HTR-8/SVneo (cell line): ENCODE data around the gene MARCHF5.

Experiments
- DNase-seq: peaks from one replicate; pipeline ENCODE4 v3.0.0; 2011; ENCODE audit warnings: low spot score, mixed read lengths; ENCODE audit not compliant: insufficient read length
- FAIRE-seq: peaks from 2 replicates; lab custom pipeline; 2011; peaks lifted over from hg19 to GRCh38; lab: Jason Lieb, UNC

MARCHF5 gene, protein sequence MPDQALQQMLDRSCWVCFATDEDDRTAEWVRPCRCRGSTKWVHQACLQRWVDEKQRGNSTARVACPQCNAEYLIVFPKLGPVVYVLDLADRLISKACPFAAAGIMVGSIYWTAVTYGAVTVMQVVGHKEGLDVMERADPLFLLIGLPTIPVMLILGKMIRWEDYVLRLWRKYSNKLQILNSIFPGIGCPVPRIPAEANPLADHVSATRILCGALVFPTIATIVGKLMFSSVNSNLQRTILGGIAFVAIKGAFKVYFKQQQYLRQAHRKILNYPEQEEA

GRCh38 chr10:92290837-92291615 lies at the start of gene MARCHF5, which contains the start of gene CPEB3:
MARCHF5 (plus strand) TSS chr10:92291167; CDS start chr10:92291495, 328 bp downstream.
CPEB3 (minus strand) TSS chr10:92291078; CDS start chr10:92240350, 50,728 bp downstream.
- peak; percentile 94 for DNase-seq
- FAIRE-seq: peak; percentile 98

- DNase-seq (no peak), FAIRE-seq (no peak)
These were observed 49.5 kb upstream of the MARCHF5 start for GRCh38 chr10:92241501-92241900.

DNA sequence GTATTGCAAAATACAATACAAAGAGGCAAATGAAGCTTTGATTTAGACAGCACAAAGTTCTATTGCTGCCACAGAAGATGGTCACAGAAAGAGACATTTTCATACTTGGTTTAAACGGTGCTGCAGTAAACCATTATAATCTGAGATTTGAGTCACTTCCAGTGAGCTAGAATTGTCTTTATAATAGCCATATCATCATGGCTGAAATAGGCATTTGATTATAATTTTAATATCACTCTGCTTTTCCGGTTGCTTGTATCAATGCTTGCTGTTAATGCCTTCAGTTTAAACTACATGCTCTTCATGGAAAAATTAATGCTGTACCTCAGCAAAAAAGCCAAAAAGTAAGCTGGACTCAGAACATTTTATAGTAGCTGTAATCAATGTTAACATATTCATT lies 48.6 kb upstream of the MARCHF5 start:
- DNase-seq: no peak
- no peak for FAIRE-seq

- DNase-seq: peak; percentile 64
- no peak for FAIRE-seq
These were observed 47.9 kb upstream of the MARCHF5 start for GRCh38 chr10:92242910-92243671.

- no peak for FAIRE-seq
- DNase-seq: no peak
These were observed 46.2 kb upstream of the MARCHF5 start for GRCh38 chr10:92244796-92245195.

DNA sequence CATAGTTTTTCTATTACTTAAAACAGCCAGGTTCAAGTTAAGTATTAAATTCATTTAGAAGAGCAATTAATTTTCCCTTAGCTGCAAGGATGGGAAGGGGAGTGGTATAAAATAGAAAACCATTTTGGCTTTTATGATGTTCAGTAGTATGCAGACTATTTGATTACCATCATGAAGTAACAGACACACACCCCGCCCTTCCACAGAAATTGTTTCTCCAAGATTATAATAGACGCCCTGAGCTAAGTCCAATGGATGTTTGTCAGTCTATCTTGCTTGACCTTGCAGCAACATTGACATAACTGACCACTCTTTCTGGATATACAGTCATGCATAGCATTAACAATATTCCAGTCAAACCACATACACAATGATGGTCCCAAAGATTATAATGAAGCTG lies 42.4 kb upstream of the MARCHF5 start:
- FAIRE-seq (no peak), DNase-seq (no peak)

DNA sequence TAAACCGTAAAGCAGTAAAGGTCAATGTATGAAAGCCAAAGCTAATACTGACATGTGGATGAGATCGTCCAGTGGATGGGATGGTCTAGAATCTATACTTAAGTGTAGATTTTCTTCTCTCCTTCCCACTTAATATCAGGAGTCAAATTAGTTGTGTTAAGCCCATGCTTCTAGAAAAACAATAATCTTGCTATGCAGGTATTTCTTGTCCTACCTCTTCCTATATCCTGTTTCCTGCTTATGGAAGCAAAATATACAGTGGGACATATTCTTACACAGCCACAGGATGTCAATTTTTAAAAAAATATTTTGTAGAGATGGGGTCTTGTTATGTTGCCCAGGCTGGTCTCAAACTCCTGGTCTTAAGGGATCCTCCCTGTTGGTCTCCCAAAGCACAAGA lies 27.6 kb upstream of the MARCHF5 start:
- FAIRE-seq (no peak), DNase-seq (no peak)

DNA sequence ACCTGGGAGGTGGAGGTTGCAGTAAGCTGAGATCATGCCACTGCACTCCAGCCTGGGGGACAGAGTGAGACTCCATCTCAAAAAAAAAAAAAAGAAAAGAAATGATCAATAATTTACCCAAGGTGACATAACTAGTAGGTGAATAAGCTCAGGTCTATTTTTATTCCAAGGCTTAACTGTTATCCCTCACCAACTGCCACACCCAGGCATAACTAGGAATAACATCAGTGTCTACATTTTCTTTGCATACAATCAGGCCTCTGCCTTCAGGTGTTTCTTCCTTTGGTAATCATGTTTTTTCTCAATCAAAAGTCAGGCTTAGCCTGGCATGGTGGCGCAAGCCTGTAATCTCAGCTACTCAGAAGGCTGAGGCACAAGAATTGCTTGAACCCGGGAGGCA lies 26.7 kb upstream of the MARCHF5 start:
- FAIRE-seq: no peak
- DNase-seq: no peak

- FAIRE-seq: no peak
- no peak for DNase-seq
These were observed 25.2 kb upstream of the MARCHF5 start for GRCh38 chr10:92265687-92266258.

DNA sequence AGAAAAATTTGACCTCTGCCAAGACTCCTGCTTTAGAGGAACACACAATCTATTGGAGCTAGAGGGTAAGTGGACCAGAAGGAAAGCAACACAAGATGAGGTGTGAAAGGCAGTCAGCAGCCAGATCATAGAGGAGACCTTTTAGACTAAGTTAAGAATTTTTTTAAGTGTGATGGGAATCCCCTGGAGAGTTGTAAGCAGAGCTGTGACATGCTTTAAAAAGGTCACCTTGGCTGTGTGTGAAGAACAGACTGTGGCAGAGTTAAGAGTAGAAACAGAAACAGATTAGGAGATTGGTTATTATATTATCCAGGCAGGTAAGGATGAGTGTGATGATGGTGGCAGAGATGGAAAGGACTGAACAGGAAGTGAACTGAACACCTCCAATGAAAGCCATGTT lies 23.6 kb upstream of the MARCHF5 start:
- DNase-seq: no peak
- FAIRE-seq: no peak

DNA sequence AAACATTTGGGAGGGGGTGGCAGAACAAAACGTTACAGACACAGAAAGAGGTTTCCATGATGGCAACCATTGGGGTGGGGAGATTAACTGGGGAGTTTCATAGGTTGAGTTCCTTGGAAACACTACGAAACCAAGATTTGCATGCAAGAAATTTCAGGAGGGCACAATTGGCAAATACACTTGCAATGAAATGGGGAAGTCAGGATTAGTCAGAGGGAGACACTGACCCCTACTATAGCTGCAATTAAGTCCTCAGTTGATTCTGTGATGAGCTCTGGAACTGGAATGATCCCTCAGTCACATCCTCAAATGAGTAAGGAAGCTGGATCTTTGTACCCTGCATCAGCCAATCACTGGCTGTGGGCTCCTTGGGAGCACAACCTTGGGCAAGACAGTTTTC lies 22.2 kb upstream of the MARCHF5 start:
- FAIRE-seq (no peak), DNase-seq (no peak)

- FAIRE-seq: peak; percentile 26
- no peak for DNase-seq
These were observed 16.9 kb upstream of the MARCHF5 start for GRCh38 chr10:92274071-92274470.

DNA sequence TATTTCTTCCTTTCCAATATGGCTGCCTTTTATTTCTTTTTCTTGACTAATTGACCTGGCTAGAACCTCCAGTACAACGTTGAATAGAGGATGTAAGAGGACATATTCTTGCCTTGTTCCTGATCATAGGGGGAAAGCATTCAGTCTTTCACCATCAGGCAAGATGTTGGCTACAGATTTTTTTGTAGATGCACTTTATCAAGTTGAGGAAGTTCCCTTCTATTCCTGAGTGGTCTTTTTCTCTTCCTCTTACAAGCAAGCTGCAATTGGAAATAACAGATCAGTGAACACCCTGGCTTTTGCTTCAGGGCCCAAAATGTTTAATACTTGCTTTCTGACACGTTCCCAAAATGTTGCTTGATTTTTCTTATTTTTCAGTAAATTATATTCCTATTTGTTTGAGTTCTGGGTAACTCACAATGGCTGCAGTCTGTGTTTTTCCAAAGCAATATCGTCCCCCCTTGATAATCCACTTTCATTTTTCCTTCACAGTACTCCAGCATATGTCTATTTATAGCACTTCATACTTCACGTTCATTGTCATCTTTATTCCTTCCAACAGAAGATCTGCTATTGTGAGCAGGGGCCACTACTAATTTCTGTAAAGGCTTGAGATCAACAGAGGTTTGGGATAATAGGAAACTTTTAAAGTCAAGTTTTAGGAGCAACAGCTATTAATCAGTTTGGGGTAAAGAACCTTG lies 11.8 kb upstream of the MARCHF5 start:
- DNase-seq (no peak), FAIRE-seq (no peak)

DNA sequence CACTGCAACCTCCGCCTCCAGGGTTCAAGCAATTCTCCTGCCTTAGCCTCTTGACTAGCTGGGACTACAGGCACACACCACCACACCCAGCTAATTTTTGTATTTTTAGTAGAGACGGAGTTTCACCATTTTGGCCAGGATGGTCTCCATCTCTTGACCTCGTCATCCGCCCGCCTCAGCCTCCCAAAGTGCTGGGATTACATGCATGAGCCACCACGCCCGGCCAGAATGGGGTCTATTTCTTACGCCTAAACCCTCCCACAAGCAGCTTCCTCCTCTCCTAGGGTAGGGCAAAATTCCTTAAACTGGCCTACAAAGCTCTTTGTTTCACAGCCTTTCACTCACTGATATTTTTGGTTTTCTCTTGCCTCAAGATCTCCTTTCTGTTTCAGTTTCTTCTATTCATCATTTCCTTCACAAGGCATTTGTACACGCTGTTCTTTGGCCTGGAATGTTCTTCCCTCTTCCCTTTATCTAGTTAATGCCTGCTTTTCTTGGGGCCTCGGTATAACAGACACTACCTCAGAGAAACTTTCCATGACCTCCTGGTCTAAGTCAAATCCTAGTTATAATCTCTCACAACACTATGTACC lies 6.8 kb upstream of the MARCHF5 start:
- FAIRE-seq: no peak

GRCh38 chr10:92290076-92290836 lies 711 bp upstream of the MARCHF5 start:
- DNase-seq: peak; percentile 37
- peak; percentile 20 for FAIRE-seq

More for the DNA sequence above, 6.8 kb upstream of the MARCHF5 start:
- DNase-seq: no peak

- FAIRE-seq: no peak
- DNase-seq: no peak
These were observed 574 bp downstream of the MARCHF5 start for GRCh38 chr10:92291616-92291865.

DNA sequence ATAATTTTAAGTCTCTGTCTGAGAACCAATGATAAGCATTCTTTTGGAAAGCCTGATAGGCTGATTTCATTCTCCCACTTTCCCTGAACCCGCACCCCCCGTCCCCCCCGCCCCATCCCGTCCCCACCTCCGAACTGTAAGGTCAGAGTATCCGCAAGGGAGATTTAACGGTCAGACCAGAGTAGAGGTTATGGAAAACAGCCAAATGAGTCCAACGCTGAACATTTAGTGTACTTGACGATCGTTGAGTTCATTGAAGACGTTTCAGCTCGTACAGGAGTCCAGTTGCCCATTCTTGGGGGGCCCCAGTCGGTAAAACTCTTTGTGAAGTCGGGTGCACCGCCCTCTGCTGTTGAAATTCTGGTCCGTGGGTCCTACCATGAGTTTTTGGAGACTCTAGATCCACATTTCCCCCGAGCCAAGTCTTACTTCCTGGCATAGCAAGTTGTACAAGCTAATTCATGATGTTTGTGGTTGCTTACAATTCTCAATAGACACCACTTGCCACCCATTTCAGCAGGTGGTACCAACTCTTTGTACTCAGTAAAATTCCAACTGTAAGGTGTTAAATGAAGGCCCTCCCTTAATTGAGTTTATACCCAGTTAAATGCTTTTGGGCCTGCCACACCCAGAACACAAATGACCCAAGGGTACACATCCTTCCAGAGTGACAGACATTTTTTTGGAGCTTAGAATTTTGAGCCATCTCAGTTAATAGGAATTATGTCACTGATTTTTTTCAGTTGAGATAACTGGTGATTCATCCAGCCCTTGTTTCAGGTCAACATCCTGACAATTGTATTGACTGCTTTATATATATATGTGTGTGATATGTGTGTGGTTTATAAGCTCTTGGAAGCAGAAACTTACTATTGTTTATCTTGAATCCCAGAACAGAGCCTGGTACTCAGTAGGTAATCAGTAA lies 1.2 kb downstream of the MARCHF5 start:
- DNase-seq (peak; percentile 46), FAIRE-seq (no peak)

DNA sequence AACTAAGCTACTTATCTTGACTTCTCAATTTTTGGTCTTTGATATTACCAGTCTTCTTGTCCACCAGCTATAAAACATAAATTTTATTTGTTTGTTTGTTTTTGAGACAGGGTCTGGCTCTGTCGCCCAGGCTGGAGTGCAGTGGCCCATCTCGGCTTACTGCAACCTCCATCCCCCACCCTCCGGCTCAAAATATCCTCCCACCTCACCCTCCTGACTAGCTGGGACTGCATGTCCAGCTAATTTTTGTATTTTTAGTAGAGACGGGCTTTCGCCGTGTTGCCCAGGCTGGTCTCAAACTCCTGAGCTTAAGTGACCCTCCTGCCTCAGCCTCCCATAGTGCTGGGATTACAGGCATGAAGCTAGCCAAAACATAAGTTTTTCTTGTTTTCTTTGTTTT lies 7.5 kb downstream of the MARCHF5 start:
- DNase-seq (no peak), FAIRE-seq (no peak)
